Endothelial cell (in vitro differentiated cells): ENCODE measurements around the gene APC2. TPM values are rescaled to one million over a fixed set of nuclear protein-coding genes. Genes with fewer than 3 reads are reported as not detected.
A peak's percentile ranks its signal among the peaks of the same experiment; 100 is the strongest.

Experiments
- DNase-seq: peaks from one replicate; pipeline ENCODE4 v3.0.0; 2021; ENCODE audit warnings: low spot score
- H3K27ac Mint-ChIP-seq: one replicate; pipeline ENCODE4 v1.8.0; 2021; ENCODE audit warnings: mixed read lengths, inconsistent platforms; ENCODE audit not compliant: unreplicated experiment
- H3K27me3 Mint-ChIP-seq: one replicate; pipeline ENCODE4 v1.8.0; 2021; ENCODE audit warnings: mild to moderate bottlenecking, moderate library complexity, mixed read lengths, inconsistent platforms; ENCODE audit not compliant: unreplicated experiment
- H3K36me3 Mint-ChIP-seq: one replicate; pipeline ENCODE4 v1.8.0; 2021; ENCODE audit warnings: mild to moderate bottlenecking, low read depth, mixed read lengths, inconsistent platforms; ENCODE audit not compliant: unreplicated experiment
- H3K4me1 Mint-ChIP-seq: one replicate; pipeline ENCODE4 v1.8.0; 2021; ENCODE audit warnings: mild to moderate bottlenecking, mixed read lengths, inconsistent platforms; ENCODE audit not compliant: unreplicated experiment
- H3K4me3 Mint-ChIP-seq: one replicate; pipeline ENCODE4 v1.8.0; 2021; ENCODE audit warnings: mild to moderate bottlenecking, mixed read lengths, inconsistent platforms; ENCODE audit not compliant: unreplicated experiment
- H3K9me3 Mint-ChIP-seq: one replicate; pipeline ENCODE4 v1.8.0; 2021; ENCODE audit warnings: mixed read lengths, inconsistent platforms; ENCODE audit not compliant: unreplicated experiment
- CTCF ChIP-seq: fragments of 200-600 bp; sonication (generic); IDR thresholded peaks from one replicate; pipeline ENCODE4 v1.5.0; 2021; ENCODE audit warnings: antibody characterized with exemption; ENCODE audit not compliant: unreplicated experiment
- total RNA-seq: library from RNA; stranded (reverse); fragmentation: NEBNext Ultra II Directional; extraction: Animal tissue kit (Norgen Biotek cat#: 25700); gene quantifications from one replicate; pipeline ENCODE4 v1.2.1, GENCODE V29; 2021; ENCODE audit not compliant: unreplicated experiment

APC2 gene
- total RNA-seq, 1 donor from 2014 or later: 1.9 TPM

GRCh38 chr19:1455002-1455335 is 5.0 kb downstream of the APC2 start:
- no peak overlapping the region for H3K4me3 Mint-ChIP-seq
- no peaks in the 10 kb centered on the region for H3K4me1 Mint-ChIP-seq
- peaks cover 5% of the 10 kb centered on the region for H3K36me3 Mint-ChIP-seq
- DNase-seq: no peak
- no peak overlapping the region for H3K27ac Mint-ChIP-seq
- no peaks in the 10 kb centered on the region for H3K9me3 Mint-ChIP-seq
- peaks cover 21% of the 10 kb centered on the region for H3K27me3 Mint-ChIP-seq
- no peak for TF ChIP-seq CTCF

- peaks cover 21% of the 10 kb centered on the region for H3K27me3 Mint-ChIP-seq
- DNase-seq: no peak
- TF ChIP-seq CTCF: no peak
- peaks cover 5% of the 10 kb centered on the region for H3K36me3 Mint-ChIP-seq
- peak overlapping the region; percentile 62 for H3K4me3 Mint-ChIP-seq
- no peaks in the 10 kb centered on the region for H3K4me1 Mint-ChIP-seq
- H3K9me3 Mint-ChIP-seq: no peaks in the 10 kb centered on the region
- no peak overlapping the region for H3K27ac Mint-ChIP-seq
Observed at GRCh38 chr19:1455336-1456120, 5.6 kb downstream of the APC2 start.

- no peaks in the 10 kb centered on the region for H3K4me1 Mint-ChIP-seq
- H3K9me3 Mint-ChIP-seq: no peaks in the 10 kb centered on the region
- TF ChIP-seq CTCF: no peak
- peaks cover 14% of the 10 kb centered on the region for H3K27me3 Mint-ChIP-seq
- no peak overlapping the region for H3K4me3 Mint-ChIP-seq
- DNase-seq: no peak
- no peaks in the 10 kb centered on the region for H3K36me3 Mint-ChIP-seq
- no peak overlapping the region for H3K27ac Mint-ChIP-seq
Observed at GRCh38 chr19:1456121-1456900, 6.4 kb downstream of the APC2 start.

- DNase-seq: no peak
- Mint-ChIP-seq H3K27ac (peak overlapping the region; percentile 24), H3K4me1 (no peaks in the 10 kb centered on the region), H3K27me3 (peaks cover 14% of the 10 kb centered on the region), H3K36me3 (no peaks in the 10 kb centered on the region), H3K4me3 (peak overlapping the region; percentile 15), H3K9me3 (no peaks in the 10 kb centered on the region)
- TF ChIP-seq CTCF: no peak
Observed at GRCh38 chr19:1457031-1457739, 7.3 kb downstream of the APC2 start.

GRCh38 chr19:1457892-1458291 is 8.0 kb downstream of the APC2 start:
- Mint-ChIP-seq H3K27ac (no peak overlapping the region), H3K9me3 (no peaks in the 10 kb centered on the region), H3K27me3 (peaks cover 14% of the 10 kb centered on the region), H3K4me1 (no peaks in the 10 kb centered on the region), H3K36me3 (no peaks in the 10 kb centered on the region), H3K4me3 (no peak overlapping the region)
- TF ChIP-seq CTCF: no peak
- DNase-seq: no peak
